ENCODE measurements around the gene MMP25. TPM values are rescaled to one million over a fixed set of nuclear protein-coding genes. Genes with fewer than 3 reads are reported as not detected.

MMP25 gene
- total and polyA plus RNA-seq, 10 of the 15 experiments (the other 5 are each of a cell fraction or from before 2014, with no cell fraction given) = 0.03 to 0.36 (median 0.13) TPM; not detected in 1

- Histone ChIP-seq H3K36me3 (ENCODE audit: control insufficient read depth in 2 of 2, insufficient read depth in 2 of 2, low read length in 1 of 2) (no peaks in the 10 kb centered on the region), H3K27ac (ENCODE audit: control insufficient read depth, insufficient read depth) (no peak overlapping the region), H3K4me1 (ENCODE audit: control insufficient read depth, insufficient read depth, low read length) (peaks cover 6% of the 10 kb centered on the region; the same call in 1 of the 2 replicates), H3K27me3 (replicated peaks in 1 of 2; ENCODE audit: control insufficient read depth in 2 of 2, insufficient read depth in 2 of 2, low read length in 1 of 2) (no peaks in the 10 kb centered on the region), H3K9me3 (replicated peaks; ENCODE audit: control insufficient read depth, insufficient read depth, low read length) (no peaks in the 10 kb centered on the region), H3K4me3 (no peak overlapping the region), H3K4me2 (ENCODE audit: control insufficient read depth, insufficient read depth) (no peak overlapping the region), H3K9ac (ENCODE audit: control insufficient read depth, insufficient read depth, low read length) (no peak overlapping the region), H2AFZ (ENCODE audit: control insufficient read depth, low read depth, low read length) (no peak overlapping the region), H3K79me2 (ENCODE audit: control insufficient read depth, insufficient read depth, low read length) (no peaks in the 10 kb centered on the region), H4K20me1 (ENCODE audit: control insufficient read depth, insufficient read depth) (no peaks in the 10 kb centered on the region)
- SMC1A ChIA-PET (ENCODE audit: uncharacterized antibody, unreplicated experiment) = interaction anchor here (1.0 to 1.1 kb wide), 2 partner anchors 15 to 20 kb away, joined by 3 read pairs; no protein-coding TSS in a partner anchor
- no TSS peak for BruUV-seq (replicated peaks)
- POLR2A ChIA-PET = no interaction called here
- TF ChIP-seq SMARCA5 (IDR thresholded peaks at IDR 0.05) = no peak
- TF ChIP-seq DPF2 (IDR thresholded peaks at IDR 0.05) = no peak
- TF ChIP-seq NBN (IDR thresholded peaks at IDR 0.05) = no peak
- TF ChIP-seq SREBF1 (IDR thresholded peaks at IDR 0.05; ENCODE audit: low read length) = no peak
- TF ChIP-seq BACH1 (IDR thresholded peaks at IDR 0.05; ENCODE audit: borderline replicate concordance) = no peak
- no peak for TF ChIP-seq CEBPB (IDR thresholded peaks at IDR 0.05; ENCODE audit: borderline replicate concordance in 1 of 2, low read depth in 2 of 2, low read length in 2 of 2)
- no peak for TF ChIP-seq SMC3 (IDR thresholded peaks at IDR 0.05; ENCODE audit: borderline replicate concordance, low read length)
- no peak for TF ChIP-seq ZZZ3 (IDR thresholded peaks at IDR 0.05; ENCODE audit: control insufficient read depth, insufficient read length, low read depth)
- TF ChIP-seq SKIL (IDR thresholded peaks at IDR 0.05; ENCODE audit: low read depth, poor library complexity, severe bottlenecking) = no peak
- TF ChIP-seq RELB (IDR thresholded peaks at IDR 0.05; ENCODE audit: low read depth) = no peak
- TF ChIP-seq ELK1 (IDR thresholded peaks at IDR 0.05; ENCODE audit: low read depth, low read length) = no peak
- TF ChIP-seq RUNX3 (IDR thresholded peaks at IDR 0.05; ENCODE audit: low read length) = no peak
- TF ChIP-seq PBX3 (IDR thresholded peaks at IDR 0.05; ENCODE audit: insufficient replicate concordance, low read depth, low read length) = no peak
- no peak for TF ChIP-seq WRNIP1 (IDR thresholded peaks at IDR 0.05; ENCODE audit: borderline replicate concordance, low read depth, low read length)
- TF ChIP-seq HDGF (IDR thresholded peaks at IDR 0.05) = no peak
- TF ChIP-seq ZBED1 (IDR thresholded peaks at IDR 0.05; ENCODE audit: borderline replicate concordance) = no peak
- TF ChIP-seq NR2F1 (conservative IDR thresholded peaks at IDR 0.05) = no peak
- TF ChIP-seq ZBTB33 (IDR thresholded peaks at IDR 0.05) = no peak
- no peak for TF ChIP-seq HCFC1 (IDR thresholded peaks at IDR 0.05; ENCODE audit: low read length)
- TF ChIP-seq LARP7 (IDR thresholded peaks at IDR 0.05) = no peak
- CTCF ChIA-PET = interaction anchor here (2.7 to 21.2 kb wide), 3 partner anchors 14 to 37 kb away, joined by 11 to 396 read pairs (median 16); no protein-coding TSS in a partner anchor
- RAD21 ChIA-PET (ENCODE audit: unreplicated experiment) = no interaction called here
- FAIRE-seq = no peak
- no peak for ATAC-seq
- WGBS (ENCODE audit: insufficient coverage, insufficient replicate concordance, low lambda C conversion rate, missing lambda C conversion rate) = 43% methylated on average over 7 of the region's 8 CpGs
- intact Hi-C loops (cut with micrococcal nuclease; ENCODE audit: unreplicated experiment) (no loop called here), in situ Hi-C loops (cut with MboI) (no loop called here)
- DNase-seq (ENCODE audit: low read depth, low spot score) = no peak
Observed at GRCh38 chr16:3091551-3091950, 45.2 kb downstream of the MMP25 start.
